Measurements from ENCODE around the gene TESK2.

Gene TESK2

DNA sequence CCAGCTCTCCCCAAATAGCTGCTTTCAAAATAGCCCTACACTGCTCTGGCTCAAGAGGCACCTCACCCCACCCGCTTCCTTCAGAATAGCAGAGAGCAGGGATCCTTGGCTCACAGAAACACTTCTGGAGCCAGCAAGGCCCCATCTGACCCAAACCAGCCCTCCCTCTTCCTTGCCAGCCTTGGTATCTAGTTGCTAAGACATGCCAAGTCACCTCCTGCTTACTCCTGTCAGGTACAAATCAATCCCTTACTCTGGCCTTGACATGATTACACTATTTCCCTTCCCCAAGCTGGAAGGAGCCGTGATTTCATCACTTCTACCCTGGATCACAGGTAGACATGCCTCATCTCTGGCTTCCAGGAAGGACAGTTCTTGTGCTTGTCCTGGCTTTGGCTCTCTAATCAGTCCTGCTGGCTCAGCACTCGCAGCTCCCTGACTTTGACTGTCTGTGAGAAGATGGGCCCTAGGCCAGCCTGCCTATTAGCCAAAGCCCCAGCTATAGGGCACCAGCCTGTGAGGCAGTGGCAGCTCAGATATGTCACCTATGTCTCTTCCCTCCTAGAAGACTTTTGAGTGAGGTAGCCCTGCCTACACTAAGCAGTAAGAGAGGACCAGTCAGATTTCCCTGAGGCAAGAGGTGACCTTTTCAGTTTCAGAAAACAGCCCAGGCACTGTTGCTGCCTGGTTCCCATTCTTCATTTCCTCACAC lies 141.8 kb downstream of the TESK2 start:
- TF ChIP-seq ZFP30 (CRISPR knock-in tag; IDR thresholded peaks at IDR 0.05) (no peak), ISL1 (CRISPR knock-in tag; IDR thresholded peaks at IDR 0.05) (no peak), ZC3H10 (CRISPR knock-in tag; IDR thresholded peaks at IDR 0.05) (no peak), PPARA (CRISPR knock-in tag; IDR thresholded peaks at IDR 0.05; ENCODE audit: borderline replicate concordance) (no peak), TOX (CRISPR knock-in tag; IDR thresholded peaks at IDR 0.05; ENCODE audit: borderline replicate concordance) (no peak), ZNF565 (CRISPR knock-in tag; conservative IDR thresholded peaks at IDR 0.05; ENCODE audit: low read depth) (no peak), OSR1 (CRISPR knock-in tag; IDR thresholded peaks at IDR 0.05) (no peak), CREB5 (CRISPR knock-in tag; IDR thresholded peaks at IDR 0.05; ENCODE audit: low read depth) (no peak), ZNF70 (CRISPR knock-in tag; IDR thresholded peaks at IDR 0.05) (no peak), CSDC2 (CRISPR knock-in tag; IDR thresholded peaks at IDR 0.05) (no peak)
- TF ChIP-seq, protein P1, sequence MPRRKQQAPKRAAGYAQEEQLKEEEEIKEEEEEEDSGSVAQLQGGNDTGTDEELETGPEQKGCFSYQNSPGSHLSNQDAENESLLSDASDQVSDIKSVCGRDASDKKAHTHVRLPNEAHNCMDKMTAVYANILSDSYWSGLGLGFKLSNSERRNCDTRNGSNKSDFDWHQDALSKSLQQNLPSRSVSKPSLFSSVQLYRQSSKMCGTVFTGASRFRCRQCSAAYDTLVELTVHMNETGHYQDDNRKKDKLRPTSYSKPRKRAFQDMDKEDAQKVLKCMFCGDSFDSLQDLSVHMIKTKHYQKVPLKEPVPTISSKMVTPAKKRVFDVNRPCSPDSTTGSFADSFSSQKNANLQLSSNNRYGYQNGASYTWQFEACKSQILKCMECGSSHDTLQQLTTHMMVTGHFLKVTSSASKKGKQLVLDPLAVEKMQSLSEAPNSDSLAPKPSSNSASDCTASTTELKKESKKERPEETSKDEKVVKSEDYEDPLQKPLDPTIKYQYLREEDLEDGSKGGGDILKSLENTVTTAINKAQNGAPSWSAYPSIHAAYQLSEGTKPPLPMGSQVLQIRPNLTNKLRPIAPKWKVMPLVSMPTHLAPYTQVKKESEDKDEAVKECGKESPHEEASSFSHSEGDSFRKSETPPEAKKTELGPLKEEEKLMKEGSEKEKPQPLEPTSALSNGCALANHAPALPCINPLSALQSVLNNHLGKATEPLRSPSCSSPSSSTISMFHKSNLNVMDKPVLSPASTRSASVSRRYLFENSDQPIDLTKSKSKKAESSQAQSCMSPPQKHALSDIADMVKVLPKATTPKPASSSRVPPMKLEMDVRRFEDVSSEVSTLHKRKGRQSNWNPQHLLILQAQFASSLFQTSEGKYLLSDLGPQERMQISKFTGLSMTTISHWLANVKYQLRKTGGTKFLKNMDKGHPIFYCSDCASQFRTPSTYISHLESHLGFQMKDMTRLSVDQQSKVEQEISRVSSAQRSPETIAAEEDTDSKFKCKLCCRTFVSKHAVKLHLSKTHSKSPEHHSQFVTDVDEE (CRISPR knock-in tag; IDR thresholded peaks at IDR 0.05), result no peak
- ATAC-seq, result peak; percentile 35

DNA sequence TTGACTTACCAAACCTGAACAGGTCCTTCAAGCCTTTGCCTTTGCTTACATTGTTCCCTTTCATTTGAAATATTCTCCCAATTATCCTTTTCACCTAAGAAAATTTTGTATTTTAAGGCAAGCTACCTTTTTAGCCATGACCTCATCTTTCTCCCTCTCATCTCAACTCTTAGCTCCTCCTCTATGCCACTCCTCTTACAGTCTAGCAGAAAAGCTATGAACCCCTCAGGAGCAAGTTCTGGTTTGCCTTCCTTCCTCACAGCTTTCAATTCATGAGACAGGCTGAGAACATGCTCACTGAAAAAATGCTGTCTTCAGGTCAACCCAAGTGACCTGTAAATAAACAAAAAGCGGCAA lies 142.4 kb downstream of the TESK2 start:
- TF ChIP-seq, protein P2, sequence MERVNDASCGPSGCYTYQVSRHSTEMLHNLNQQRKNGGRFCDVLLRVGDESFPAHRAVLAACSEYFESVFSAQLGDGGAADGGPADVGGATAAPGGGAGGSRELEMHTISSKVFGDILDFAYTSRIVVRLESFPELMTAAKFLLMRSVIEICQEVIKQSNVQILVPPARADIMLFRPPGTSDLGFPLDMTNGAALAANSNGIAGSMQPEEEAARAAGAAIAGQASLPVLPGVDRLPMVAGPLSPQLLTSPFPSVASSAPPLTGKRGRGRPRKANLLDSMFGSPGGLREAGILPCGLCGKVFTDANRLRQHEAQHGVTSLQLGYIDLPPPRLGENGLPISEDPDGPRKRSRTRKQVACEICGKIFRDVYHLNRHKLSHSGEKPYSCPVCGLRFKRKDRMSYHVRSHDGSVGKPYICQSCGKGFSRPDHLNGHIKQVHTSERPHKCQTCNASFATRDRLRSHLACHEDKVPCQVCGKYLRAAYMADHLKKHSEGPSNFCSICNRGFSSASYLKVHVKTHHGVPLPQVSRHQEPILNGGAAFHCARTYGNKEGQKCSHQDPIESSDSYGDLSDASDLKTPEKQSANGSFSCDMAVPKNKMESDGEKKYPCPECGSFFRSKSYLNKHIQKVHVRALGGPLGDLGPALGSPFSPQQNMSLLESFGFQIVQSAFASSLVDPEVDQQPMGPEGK (CRISPR knock-in tag; IDR thresholded peaks at IDR 0.05; ENCODE audit: borderline replicate concordance), result no peak
- TF ChIP-seq, protein P1 (CRISPR knock-in tag; IDR thresholded peaks at IDR 0.05), result no peak
- no peak for TF ChIP-seq CREB5 (CRISPR knock-in tag; IDR thresholded peaks at IDR 0.05; ENCODE audit: low read depth)
- TF ChIP-seq ZFP3 (CRISPR knock-in tag; IDR thresholded peaks at IDR 0.05), result no peak
- TF ChIP-seq POU6F1 (CRISPR knock-in tag; IDR thresholded peaks at IDR 0.05; ENCODE audit: borderline replicate concordance, low read depth), result no peak
- ATAC-seq, result peak; percentile 22

DNA sequence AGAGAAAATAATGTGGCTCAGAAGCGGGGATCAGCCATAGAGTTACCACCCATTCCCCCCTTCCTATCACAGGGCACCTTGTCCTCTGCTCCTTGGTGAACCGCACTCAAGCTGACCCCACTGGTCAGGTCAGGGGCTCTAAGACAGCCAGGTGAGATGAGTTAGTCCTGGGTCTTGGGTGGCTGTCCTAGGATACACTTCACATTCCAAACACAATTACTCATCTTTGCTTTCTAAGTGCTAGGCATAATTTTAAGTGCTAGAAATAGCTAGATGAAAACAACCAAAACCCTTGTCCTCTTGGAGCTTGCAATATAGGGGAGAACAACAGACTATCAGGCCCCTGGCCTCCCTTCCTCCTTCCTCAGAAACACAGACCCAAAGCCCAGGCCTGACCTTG lies 142.9 kb downstream of the TESK2 start:
- peak; percentile 61 for ATAC-seq
- TF ChIP-seq CREB5 (CRISPR knock-in tag; IDR thresholded peaks at IDR 0.05; ENCODE audit: low read depth), result no peak
- TF ChIP-seq ESRRG (CRISPR knock-in tag; IDR thresholded peaks at IDR 0.05), result no peak
- TF ChIP-seq GLIS3 (CRISPR knock-in tag; IDR thresholded peaks at IDR 0.05), result no peak
- no peak for TF ChIP-seq ISL1 (CRISPR knock-in tag; IDR thresholded peaks at IDR 0.05)
- TF ChIP-seq OSR1 (CRISPR knock-in tag; IDR thresholded peaks at IDR 0.05), result no peak
- TF ChIP-seq, protein P2 (CRISPR knock-in tag; IDR thresholded peaks at IDR 0.05; ENCODE audit: borderline replicate concordance), result no peak
- TF ChIP-seq RARB (CRISPR knock-in tag; IDR thresholded peaks at IDR 0.05), result no peak
- TF ChIP-seq POU6F1 (CRISPR knock-in tag; IDR thresholded peaks at IDR 0.05; ENCODE audit: borderline replicate concordance, low read depth), result no peak
- no peak for TF ChIP-seq PPARA (CRISPR knock-in tag; IDR thresholded peaks at IDR 0.05; ENCODE audit: borderline replicate concordance)
